Hepatocyte (in vitro differentiated cells): ENCODE measurements around the gene SLC9A3.

Experiments used
- EZH2 ChIP-seq: fragments of 200-600 bp; sonication (generic); IDR thresholded peaks from 2 replicates; pipeline ENCODE4 v1.6.1; 2016; ENCODE audit warnings: antibody characterized with exemption, mild to moderate bottlenecking, borderline replicate concordance
- EZH2phosphoT487 ChIP-seq: fragments of 200-600 bp; sonication (generic); IDR thresholded peaks from one replicate; pipeline ENCODE4 v1.6.1; 2018; ENCODE audit warnings: antibody characterized with exemption, mild to moderate bottlenecking, low read depth, moderate library complexity; ENCODE audit not compliant: unreplicated experiment, severe bottlenecking
- TF ChIP-seq, protein P1 (sequence below): fragments of 200-600 bp; sonication (generic); IDR thresholded peaks from 2 replicates; pipeline ENCODE4 v1.5.1; 2016; ENCODE audit warnings: antibody characterized with exemption, mild to moderate bottlenecking; ENCODE audit not compliant: poor library complexity

DNA sequence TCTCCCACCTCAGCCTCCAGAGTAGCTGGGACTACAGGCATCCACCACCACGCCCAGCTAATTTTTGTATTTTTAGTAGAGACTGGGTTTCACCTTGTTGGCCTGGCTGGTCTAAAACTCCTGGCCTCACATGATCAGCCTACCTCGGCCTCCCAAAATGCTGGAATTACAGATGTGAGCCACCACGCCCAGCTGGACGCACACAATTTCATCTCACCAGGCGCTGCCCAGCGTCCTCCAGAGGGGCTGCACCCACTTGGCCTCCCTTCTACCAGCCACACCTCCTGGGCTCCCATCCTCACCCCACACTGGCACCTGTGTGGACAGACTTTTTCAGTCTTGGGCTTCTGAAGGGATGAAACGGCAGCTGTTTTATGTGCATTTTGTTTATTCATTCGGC lies 85.1 kb downstream of the SLC9A3 start:
- no peak for TF ChIP-seq EZH2phosphoT487
- TF ChIP-seq, protein P1, sequence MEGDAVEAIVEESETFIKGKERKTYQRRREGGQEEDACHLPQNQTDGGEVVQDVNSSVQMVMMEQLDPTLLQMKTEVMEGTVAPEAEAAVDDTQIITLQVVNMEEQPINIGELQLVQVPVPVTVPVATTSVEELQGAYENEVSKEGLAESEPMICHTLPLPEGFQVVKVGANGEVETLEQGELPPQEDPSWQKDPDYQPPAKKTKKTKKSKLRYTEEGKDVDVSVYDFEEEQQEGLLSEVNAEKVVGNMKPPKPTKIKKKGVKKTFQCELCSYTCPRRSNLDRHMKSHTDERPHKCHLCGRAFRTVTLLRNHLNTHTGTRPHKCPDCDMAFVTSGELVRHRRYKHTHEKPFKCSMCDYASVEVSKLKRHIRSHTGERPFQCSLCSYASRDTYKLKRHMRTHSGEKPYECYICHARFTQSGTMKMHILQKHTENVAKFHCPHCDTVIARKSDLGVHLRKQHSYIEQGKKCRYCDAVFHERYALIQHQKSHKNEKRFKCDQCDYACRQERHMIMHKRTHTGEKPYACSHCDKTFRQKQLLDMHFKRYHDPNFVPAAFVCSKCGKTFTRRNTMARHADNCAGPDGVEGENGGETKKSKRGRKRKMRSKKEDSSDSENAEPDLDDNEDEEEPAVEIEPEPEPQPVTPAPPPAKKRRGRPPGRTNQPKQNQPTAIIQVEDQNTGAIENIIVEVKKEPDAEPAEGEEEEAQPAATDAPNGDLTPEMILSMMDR: no peak
- TF ChIP-seq EZH2: no peak
